Activated naive CD4-positive, alpha-beta T cell treated with Interleukin-2 at 50 U/mL for 16 hours (primary cell): ENCODE data around the gene CRHR1.
A peak's percentile ranks its signal among the peaks of the same experiment; 100 is the strongest.
"Not testable (repeated sequence)": the region's sequence is repeated elsewhere in the genome, so short reads cannot be mapped to it uniquely, and the experiment has no call there.

Source experiments
- DNase-seq: peaks from one replicate; pipeline ENCODE4 v3.0.0-alpha.2; 2020

The CRHR1 gene

DNA sequence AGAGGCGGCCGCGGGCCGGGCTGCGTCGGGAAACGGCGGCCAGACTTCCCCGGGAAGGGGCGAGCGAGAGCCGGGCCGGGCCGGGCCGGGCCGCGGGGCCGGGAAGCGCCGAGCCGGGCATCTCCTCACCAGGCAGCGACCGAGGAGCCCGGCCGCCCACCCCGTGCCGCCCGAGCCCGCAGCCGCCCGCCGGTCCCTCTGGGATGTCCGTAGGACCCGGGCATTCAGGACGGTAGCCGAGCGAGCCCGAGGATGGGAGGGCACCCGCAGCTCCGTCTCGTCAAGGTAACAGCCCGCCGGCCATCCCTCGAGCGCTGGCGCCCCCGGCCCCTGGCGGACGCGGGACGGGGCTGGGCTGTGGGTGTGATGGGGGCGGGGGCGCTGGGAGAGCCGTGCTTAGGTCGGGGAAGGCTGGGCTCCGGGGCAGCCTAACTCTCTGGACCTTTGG is at the start of gene CRHR1:
Gene CRHR1 (plus strand): TSS at position 28 of the 448 bp plus-strand sequence. CDS start 225 bp downstream, at position 253.
- DNase-seq: peak; percentile 3

GRCh38 chr17:45734598-45734997 is 49.5 kb upstream of the CRHR1 start:
- DNase-seq: no peak

- no peak for DNase-seq
These were observed 48.6 kb upstream of the CRHR1 start for GRCh38 chr17:45735488-45735887.

DNA sequence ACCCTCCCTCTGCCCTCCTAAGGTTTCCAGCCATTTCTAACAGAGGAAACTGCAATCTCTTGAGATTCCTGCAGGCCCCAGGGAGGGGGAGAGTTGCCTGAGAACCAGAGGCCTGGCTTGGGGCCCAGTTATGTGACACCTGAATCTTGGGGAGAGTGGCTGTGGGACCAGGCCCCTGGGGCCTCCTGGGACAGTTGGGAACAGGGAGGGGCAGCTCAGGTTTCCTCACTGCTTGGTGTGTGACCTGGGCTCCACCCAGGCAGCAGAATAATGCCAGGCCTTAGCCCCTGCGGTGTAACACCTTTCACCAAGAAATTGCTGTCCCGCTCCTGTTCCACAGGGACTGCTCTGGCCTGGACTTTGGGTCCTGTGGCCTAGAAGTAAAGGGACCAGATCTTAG is 44.3 kb upstream of the CRHR1 start:
- no peak for DNase-seq

DNA sequence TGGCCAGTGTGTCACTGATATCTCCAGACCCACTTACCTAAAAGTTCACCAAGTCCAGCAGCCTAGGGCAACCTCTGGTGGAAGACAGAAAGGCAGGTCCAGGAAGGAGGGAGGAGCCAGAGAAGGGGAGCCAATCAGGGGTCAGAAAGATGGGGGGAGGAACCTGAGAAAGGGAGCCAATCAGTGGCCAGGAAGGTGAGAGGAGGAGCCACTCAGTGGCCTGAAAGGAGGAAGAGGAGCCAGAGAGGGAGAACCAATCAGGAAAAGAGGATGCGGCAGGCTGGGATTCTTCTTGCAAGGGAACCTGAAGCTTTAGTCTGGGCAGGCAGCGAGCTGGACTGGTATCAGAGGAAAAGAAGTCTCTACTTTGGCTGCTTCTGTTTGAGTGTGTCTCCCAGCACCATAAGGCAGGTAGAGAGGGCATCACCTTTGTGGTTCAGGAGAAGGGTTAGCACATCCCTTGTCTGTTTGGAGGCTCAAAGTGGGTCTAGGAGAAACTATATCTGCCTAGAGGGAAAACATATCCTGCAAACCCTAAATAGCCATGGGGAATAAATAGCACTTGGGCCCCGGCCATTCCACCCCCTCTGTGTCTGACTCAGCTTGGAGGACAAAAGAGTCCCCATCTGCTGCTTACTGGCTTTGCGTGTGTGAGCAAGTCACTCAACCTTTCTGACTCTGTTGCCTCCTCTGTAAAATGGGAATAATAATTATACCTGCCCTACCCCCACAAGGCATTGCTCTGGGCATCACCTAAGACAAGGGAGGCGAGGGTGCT is 43.4 kb upstream of the CRHR1 start:
- DNase-seq: no peak

DNA sequence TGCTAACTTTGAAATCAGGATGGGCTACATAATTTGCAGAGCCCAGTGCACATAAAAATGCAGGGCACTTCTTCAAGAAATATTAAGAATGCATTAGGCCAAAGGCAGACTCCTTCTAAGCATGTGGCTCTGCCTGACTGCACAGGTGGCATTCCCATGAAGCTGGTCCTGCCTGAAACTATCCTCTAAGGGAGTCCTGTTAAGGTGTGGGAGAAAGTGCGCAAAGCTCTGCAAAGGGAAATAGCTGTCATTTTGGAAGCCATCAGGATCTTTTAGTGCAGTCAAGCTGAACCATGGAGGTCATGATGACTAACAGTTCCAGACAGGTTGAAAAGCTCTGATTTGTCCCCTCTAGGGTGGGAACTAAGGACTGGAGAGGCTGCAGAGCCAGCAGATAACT is 41.9 kb upstream of the CRHR1 start:
- DNase-seq: no peak

GRCh38 chr17:45743626-45744326 is 40.3 kb upstream of the CRHR1 start:
- DNase-seq: no peak

- not testable (repeated sequence) for DNase-seq
These were observed 39.3 kb upstream of the CRHR1 start for GRCh38 chr17:45744826-45745225.

DNA sequence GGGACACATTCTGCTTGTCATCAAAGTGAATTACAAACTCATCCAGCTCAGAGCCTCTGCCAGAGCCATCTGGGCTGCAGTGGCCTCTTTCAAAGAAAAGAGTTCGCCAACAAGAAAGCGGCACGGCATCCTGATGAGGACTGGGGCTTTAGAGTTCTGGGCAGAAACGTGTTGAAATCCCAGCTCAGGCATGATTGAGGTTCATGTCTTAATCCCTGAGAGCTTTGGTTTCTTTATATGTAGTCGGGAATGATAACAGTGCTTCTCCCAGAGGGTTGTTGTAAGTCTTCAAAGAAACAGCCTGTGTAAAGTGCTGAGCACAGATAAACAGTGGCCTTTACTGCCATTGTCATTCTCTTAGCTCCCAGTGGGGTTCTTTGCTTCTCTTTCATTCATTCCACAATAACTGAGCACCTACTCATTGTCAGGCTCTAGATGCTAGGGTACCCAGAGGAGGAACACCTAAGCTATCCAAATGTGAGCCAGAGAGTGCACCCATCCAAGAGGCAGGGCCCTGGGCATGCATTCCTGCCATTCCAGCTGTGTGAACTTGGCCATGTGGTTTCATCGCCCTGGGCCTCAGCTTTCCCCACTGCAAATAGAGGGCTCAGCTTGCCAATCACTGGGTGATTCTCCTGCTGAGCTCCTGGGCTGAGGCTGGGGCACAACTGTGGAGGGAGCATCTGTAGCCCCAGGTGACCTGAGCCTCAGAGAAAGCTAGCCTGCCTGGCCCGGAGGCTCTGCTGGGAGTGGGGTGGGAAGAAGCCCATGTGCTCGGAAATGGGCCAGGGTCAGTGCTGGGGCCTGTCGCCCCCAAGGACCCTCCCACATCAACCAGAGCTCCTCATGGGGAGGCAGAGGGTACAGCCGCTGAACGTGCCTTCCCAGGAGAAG is 38.3 kb upstream of the CRHR1 start:
- DNase-seq: no peak

- DNase-seq: no peak
These were observed 36.2 kb upstream of the CRHR1 start for GRCh38 chr17:45747911-45748310.

DNA sequence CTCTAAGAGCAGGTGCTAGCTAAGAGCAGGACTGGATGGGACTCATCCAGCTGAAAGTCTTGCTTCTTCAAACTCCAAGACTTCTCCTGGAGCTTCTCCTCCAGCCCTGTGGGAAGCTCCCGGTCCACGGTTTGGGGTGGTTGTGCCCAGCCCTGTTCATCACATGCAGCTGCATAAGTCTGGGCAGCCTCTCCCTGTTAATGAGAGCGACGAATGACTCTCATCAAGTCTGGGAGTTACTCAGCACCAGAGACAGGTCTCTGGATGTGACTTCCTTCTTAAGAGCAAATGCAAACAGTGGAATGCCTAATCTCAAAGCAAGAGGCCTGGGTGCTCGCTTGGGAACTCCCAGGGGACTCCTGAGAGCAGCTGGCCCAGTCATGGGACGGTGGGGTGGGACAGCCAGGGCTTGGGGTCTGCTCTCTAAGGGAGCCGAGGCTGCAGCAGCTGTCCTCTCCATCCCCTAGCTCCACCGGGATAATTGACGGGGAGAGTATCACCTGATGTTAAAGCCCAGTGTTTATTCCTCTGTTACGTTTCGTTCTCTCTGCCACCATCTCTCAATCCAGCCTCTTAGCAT is 35.3 kb upstream of the CRHR1 start:
- no peak for DNase-seq

DNA sequence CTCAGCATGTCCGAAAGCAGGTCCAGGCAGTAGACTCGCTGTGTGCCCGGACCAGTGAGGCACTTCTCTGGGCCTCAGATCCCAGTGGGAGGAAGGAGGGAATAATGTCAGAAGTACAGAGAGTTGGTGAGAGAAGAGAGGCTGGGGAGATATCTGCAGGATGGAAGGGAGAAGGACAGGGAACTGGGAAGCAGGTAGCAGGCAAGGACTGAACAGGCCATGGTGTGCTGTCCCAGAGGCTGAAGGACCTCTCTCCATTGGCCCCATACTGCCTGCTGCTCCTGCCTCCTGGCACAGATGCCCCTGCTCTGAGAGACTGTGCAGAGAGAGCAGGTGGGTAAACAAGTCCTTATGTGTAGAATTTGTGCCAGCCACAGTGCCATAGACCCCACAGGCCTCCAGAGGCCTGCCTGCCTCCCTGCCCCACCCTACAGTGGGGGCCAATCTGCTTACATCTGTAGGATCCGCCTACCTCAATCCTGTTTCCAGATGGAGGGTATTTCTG is 34.2 kb upstream of the CRHR1 start:
- no peak for DNase-seq

DNA sequence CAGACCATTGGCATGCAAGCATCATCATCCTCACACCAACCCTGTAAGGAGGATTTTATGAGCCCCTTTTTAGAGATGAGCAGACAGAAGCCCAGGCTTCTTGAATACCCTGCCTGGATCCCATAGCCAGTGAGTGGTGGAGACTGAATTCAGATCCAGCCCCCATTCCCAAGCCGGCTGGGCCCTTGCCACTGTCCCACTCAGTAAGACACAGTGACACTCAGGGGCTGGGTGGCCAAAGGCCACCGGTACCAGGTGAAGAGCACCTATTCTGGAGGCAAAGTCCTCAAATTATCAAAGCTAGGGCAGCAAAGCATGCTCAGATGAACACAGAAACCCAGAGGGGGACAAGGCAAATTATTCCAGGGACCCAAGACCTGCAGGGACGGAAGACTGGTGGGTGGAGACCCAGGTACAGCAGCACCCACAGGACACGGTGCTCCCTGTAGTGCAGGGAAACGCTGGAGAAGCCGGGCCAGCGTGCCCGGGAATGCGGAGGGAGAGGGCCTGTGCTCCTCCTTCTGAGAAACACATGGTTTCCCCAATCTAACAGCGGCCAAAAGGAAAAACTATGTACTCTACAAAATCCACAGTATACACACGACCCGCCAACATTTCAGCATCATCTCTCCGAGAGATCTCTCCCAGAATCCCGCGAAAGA is 33.2 kb upstream of the CRHR1 start:
- DNase-seq: no peak

- DNase-seq: no peak
These were observed 32.7 kb upstream of the CRHR1 start for GRCh38 chr17:45751466-45751865.

DNA sequence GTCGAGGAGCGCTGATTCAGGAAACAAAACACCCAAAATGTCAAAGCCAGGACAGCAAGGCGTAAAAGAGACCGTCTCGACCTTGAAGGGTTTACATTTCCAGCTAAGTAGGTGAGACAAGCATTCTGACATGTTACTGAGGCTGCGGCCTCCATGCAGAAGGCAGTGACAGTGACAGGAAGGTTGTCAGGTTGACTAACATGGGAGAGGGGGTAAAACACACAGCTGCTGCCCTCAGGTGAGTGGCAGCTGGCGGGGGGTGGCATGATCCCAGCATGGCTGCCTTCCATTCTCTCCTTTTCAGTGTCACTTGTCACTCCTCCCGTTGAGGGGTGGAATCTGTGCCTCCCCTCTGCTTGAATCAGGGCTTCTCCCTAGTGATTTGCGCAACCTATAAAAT is 31.9 kb upstream of the CRHR1 start:
- DNase-seq: no peak

- DNase-seq: no peak
These were observed 30.4 kb upstream of the CRHR1 start for GRCh38 chr17:45753645-45754225.

DNA sequence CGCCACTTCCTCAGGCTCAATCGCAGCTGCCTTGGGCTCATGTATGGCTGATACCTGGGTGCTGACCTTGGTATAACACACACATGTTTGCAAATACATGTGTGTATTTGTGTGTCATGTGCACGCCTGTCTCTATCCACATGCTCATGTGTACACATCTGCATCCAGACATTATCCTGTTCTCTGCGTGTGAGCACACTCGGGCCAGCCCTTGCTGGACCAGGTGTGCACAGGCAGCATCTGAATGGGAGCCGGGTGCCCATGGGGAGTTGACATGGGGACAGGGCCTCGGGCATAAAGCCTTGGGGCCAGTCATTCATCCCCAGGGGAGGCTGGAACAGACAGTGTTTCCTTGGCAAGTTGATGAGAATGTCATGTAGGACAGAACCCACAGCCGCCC is 29.1 kb upstream of the CRHR1 start:
- no peak for DNase-seq

- DNase-seq: no peak
These were observed 27.7 kb upstream of the CRHR1 start for GRCh38 chr17:45756266-45756991.

DNA sequence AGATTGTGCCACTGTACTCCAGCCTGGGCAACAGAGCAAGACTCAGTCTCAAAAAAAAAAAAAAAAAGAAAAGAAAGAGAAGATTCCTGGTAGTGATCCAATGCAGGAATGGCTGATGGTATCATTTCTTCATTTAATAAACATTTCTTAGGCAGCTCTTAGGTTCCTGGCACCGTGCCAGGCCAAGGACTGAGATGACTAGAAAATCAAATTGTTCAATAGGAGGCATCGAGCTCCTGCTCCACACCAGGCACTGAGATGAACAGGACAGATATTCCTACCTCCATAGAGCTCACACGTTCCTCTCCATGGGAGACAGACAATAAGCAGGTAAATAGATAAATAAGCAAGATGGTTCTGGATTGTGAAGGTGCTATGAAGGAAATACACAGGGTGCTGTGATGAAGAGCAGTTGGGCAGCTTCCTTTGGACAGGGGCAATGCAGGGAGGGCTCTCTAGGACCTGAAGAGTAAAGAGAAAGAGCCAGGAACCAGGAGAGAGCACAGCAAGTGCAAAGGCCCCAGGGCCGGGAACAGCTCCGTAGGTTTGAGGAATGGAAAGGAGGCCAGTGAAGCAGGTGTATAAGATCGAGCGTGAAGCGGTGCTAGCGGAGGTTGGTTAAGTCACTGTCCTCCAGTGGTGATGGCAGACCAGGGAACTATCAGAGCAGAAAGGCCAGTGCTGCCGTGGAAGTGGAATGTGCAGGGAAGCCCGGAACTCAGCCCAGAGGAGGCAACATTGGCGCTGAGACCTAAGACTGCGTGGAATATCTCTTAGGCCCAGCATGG is 26.5 kb upstream of the CRHR1 start:
- DNase-seq: no peak

DNA sequence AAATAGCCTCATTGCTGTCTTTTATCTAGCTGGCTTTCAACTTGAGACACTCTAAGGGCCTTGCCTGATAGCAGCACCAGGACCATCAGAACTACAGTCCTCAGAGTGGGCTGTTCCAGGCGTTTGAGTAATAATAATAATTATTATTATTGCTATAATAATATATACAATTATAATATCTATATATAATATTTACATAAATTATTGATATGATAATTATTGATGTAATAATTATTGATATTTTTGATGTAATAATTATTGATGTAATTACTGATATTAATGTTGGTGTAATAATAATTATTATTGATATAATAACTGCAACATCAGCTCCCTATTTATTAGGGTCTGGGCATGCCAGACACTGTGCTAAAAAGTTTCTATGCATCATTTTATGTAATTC is 25.6 kb upstream of the CRHR1 start:
- DNase-seq: no peak
